Uterus (tissue), 4 donors: ENCODE data around the gene SLC22A31. TPM values are rescaled to one million over a fixed set of nuclear protein-coding genes. Genes with fewer than 3 reads are reported as not detected.
A peak's percentile ranks its signal among the peaks of the same experiment; 100 is the strongest.
"Not testable (repeated sequence)": the region's sequence is repeated elsewhere in the genome, so short reads cannot be mapped to it uniquely, and the experiment has no call there.

Experiments used
- DNase-seq, 2 donors: peaks; one replicate each; pipeline ENCODE4 v3.0.0-alpha.2; 2019 to 2020
- H3K27ac ChIP-seq, 2 donors: fragments of 200-600 bp; sonication (generic); 1 replicate in 1 of 2; 2 replicates in 1 of 2; pipeline ENCODE4 v1.5.1; 2016 to 2018
- H3K27me3 ChIP-seq, 2 donors: fragments of 200-600 bp; sonication (generic); one replicate each; pipeline ENCODE4 v1.5.1; 2018 to 2019; ENCODE audit warnings: control low read depth in 1 of 2
- H3K36me3 ChIP-seq, 2 donors: fragments of 200-600 bp; sonication (generic); one replicate each; pipeline ENCODE4 v1.5.1; 2019; ENCODE audit warnings: control low read depth in 1 of 2
- H3K4me1 ChIP-seq, 2 donors: fragments of 200-600 bp; sonication (generic); one replicate each; pipeline ENCODE4 v1.5.1; 2018 to 2019; ENCODE audit warnings: control low read depth in 1 of 2
- H3K4me3 ChIP-seq, 2 donors: fragments of 200-600 bp; sonication (generic); 1 replicate in 1 of 2; 2 replicates in 1 of 2; pipeline ENCODE4 v1.5.1; 2018 to 2019; ENCODE audit warnings: mild to moderate bottlenecking in 1 of 2
- H3K9me3 ChIP-seq, 2 donors: fragments of 200-600 bp; sonication (generic); one replicate each; pipeline ENCODE4 v1.5.1; 2019; ENCODE audit warnings: control low read depth in 1 of 2
- POLR2A ChIP-seq, 2 donors: fragments of 450-650 bp; IDR thresholded peaks; one replicate each; pipeline ENCODE4 v1.6.1; 2016; ENCODE audit warnings: antibody characterized with exemption in 2 of 2, mild to moderate bottlenecking in 1 of 2, moderate library complexity in 1 of 2
- intact Hi-C: fragments of 100-400 bp; cut with DNase I; formaldehyde crosslinking; loops from one replicate; pipeline ENCODE4 v1.15.1; 2023; ENCODE audit warnings: low total_unique reads
- total RNA-seq, 4 donors: library from RNA; depleted of rRNA in 3 of 4; stranded (reverse); fragments of >200 nt in 3 of 4; gene quantifications; one replicate each; pipeline versions ENCODE4 v1.1.0 to v1.2.4, GENCODE V29; 2014 to 2023
- TF ChIP-seq, protein P1 (sequence below), 4 experiments: fragments of 200-600 bp in 2 of 4; fragments of 450-650 bp in 2 of 4; sonication (generic) in 2 of 4; IDR thresholded peaks; one replicate each; pipeline ENCODE4 v1.5.1; 2016 to 2019; ENCODE audit warnings: antibody characterized with exemption in 4 of 4, mild to moderate bottlenecking in 2 of 4, moderate library complexity in 1 of 4
- donor health status: DM: yes; HTN: yes; CAD: no.

Gene SLC22A31
- total RNA-seq, 4 donors from 2014 or later: not detected

DNA sequence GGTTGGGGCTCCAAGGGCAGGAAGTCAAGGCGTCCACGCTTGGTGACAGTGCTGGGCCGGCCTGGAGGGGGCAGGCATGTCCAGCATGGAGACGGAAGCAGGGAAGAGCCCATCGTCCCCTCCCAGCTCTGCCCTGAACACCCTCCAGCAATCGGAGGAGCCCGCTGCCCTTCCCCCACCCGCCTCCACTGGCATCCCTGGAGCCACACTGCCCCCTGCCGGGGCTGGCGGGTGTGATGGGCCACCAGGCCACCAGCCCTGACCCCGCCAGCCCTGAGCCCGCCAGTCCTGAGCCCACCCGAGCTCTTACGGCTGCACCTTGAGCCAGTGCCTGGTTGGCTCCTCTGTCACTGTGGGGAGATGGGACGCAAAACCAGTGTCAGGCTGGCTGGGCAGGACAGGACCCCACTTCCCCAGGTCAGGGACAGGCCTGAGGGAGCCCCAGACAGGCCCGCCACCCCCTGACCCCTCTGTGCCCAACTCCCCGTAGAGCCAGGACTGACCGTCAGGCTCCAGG, 32.9 kb downstream of the SLC22A31 start:
- no peak overlapping the region for H3K27ac ChIP-seq
- H3K27me3 ChIP-seq: peaks cover 22 to 23% of the 10 kb centered on the region in 2 donors
- TF ChIP-seq, protein P1, sequence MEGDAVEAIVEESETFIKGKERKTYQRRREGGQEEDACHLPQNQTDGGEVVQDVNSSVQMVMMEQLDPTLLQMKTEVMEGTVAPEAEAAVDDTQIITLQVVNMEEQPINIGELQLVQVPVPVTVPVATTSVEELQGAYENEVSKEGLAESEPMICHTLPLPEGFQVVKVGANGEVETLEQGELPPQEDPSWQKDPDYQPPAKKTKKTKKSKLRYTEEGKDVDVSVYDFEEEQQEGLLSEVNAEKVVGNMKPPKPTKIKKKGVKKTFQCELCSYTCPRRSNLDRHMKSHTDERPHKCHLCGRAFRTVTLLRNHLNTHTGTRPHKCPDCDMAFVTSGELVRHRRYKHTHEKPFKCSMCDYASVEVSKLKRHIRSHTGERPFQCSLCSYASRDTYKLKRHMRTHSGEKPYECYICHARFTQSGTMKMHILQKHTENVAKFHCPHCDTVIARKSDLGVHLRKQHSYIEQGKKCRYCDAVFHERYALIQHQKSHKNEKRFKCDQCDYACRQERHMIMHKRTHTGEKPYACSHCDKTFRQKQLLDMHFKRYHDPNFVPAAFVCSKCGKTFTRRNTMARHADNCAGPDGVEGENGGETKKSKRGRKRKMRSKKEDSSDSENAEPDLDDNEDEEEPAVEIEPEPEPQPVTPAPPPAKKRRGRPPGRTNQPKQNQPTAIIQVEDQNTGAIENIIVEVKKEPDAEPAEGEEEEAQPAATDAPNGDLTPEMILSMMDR (IDR thresholded peaks at IDR 0.05): peak; percentile 37 to 77 (median 62)
- TF ChIP-seq POLR2A (IDR thresholded peaks at IDR 0.05): no peak
- H3K9me3 ChIP-seq: no peaks in the 10 kb centered on the region
- H3K36me3 ChIP-seq: no peaks in the 10 kb centered on the region
- peak; percentile 46 to 50 for DNase-seq
- no peak overlapping the region for H3K4me3 ChIP-seq
- H3K4me1 ChIP-seq: no peaks in the 10 kb centered on the region
- intact Hi-C loops: no loop called here

GRCh38 chr16:89166696-89167424, 33.5 kb downstream of the SLC22A31 start:
- no peak for DNase-seq
- intact Hi-C loops: no loop called here
- TF ChIP-seq, protein P1 (IDR thresholded peaks at IDR 0.05): no peak
- TF ChIP-seq POLR2A (IDR thresholded peaks at IDR 0.05): no peak
- H3K4me1 ChIP-seq: no peaks in the 10 kb centered on the region
- no peak overlapping the region for H3K4me3 ChIP-seq
- H3K9me3 ChIP-seq: no peaks in the 10 kb centered on the region
- no peak overlapping the region for H3K27ac ChIP-seq
- H3K36me3 ChIP-seq: no peaks in the 10 kb centered on the region
- peaks cover 19 to 22% of the 10 kb centered on the region in 2 donors for H3K27me3 ChIP-seq

GRCh38 chr16:89165681-89165979, 34.7 kb downstream of the SLC22A31 start:
- intact Hi-C loops, H3K9me3 ChIP-seq, H3K4me3 ChIP-seq, H3K4me1 ChIP-seq, H3K36me3 ChIP-seq, DNase-seq, H3K27ac ChIP-seq: not testable (repeated sequence)
- peaks cover 14 to 20% of the 10 kb centered on the region in 2 donors for H3K27me3 ChIP-seq

DNA sequence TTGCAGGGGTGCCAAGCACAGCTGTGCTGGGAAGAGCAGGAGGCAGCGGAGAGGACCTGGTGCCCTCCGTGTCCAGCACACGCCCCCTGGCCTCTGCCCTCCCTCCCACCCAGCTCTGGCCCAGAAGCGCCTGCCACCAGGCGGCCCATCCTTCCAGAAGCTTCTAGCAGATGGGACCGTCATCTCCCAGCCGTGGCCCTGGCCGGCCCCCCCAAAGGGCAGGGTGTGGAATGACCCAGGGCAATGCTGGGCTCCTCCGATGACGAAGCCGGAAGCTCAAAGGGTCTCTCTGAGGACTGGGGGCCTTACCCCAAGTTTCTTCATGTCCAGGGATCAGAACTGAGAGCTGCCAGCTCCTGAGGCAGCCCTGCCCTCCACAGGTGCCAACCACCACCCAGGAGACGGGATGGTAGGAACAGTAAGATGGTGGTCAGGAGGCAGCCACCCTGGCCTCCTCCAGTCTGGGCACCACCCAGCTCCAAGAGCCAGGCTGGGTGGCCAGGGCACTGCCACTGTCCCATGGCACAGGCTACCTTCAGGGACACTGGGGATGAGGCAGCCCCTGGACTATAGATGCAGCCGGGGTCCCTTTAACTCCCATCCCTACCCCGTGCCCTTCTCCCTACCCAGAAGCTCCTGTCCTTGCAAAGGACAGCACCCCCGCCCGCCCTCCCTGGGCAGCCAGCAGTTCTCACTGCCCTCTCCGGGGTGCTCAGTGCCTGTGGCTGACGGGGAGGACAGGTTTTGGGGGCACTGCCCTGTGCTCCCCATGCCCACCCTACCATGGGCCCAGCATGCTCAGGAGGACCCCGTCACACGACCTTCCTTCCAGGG, 35.3 kb downstream of the SLC22A31 start:
- Histone ChIP-seq H3K4me1 (no peaks in the 10 kb centered on the region), H3K9me3 (no peaks in the 10 kb centered on the region), H3K36me3 (no peaks in the 10 kb centered on the region), H3K4me3 (no peak overlapping the region), H3K27ac (no peak overlapping the region), H3K27me3 (peaks cover 8 to 14% of the 10 kb centered on the region in 2 donors)
- no peak for DNase-seq
- intact Hi-C loops: no loop called here
- TF ChIP-seq, protein P1 (IDR thresholded peaks at IDR 0.05): no peak
- TF ChIP-seq POLR2A (IDR thresholded peaks at IDR 0.05): no peak

GRCh38 chr16:89164436-89164835, 35.9 kb downstream of the SLC22A31 start:
- Histone ChIP-seq H3K27ac (no peak overlapping the region), H3K4me3 (no peak overlapping the region), H3K4me1 (no peaks in the 10 kb centered on the region), H3K36me3 (no peaks in the 10 kb centered on the region), H3K9me3 (no peaks in the 10 kb centered on the region), H3K27me3 (peaks cover 3 to 9% of the 10 kb centered on the region in 2 donors)
- DNase-seq: no peak
- TF ChIP-seq, protein P1 (IDR thresholded peaks at IDR 0.05): no peak
- TF ChIP-seq POLR2A (IDR thresholded peaks at IDR 0.05): no peak
- intact Hi-C loops: no loop called here
